ENCODE results near the gene DNER.
"Not testable (repeated sequence)": the region's sequence is repeated elsewhere in the genome, so short reads cannot be mapped to it uniquely, and the experiment has no call there.

The DNER gene

DNA sequence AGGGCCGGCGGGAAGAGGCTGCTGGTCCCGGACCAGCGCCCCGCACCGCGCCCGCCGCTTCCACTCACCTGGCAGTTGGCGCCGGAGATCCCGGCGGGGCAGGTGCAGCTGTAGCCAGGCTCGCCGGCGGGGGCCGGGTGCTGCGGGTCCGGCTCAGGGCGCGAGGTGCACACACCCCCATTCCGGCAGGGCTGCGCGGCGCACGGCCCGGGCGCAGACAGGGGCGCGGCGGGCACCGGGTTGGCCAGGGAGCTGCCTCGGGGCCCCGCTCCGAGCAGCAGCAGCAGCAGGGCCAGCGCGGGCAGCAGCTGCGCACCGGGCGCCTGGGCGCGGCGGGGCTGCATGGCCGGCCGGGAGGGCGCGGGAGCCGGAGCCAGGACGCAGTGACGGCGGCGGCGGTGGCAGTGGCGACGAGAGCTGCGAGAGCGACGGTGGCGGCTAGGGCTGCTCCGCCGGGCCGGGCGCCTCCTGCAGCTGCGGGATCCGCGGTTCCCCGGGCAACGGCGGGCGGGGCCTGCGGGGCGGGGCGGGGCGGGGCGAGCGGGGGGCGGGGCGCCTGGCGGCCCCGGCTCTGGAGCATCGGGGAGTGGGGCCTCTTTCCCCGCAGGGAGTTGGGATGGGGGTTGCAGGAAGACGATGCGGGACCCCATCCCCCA is at the start of gene DNER:
Gene DNER, minus strand, starts transcription at position 476 of the 656 bp plus-strand sequence. Its CDS starts 132 bp downstream, at position 344.
- no peak for DNase-seq (ENCODE audit: low read depth)

GRCh38 chr2:229761663-229762062 is 47.3 kb upstream of the DNER start:
- DNase-seq (ENCODE audit: low read depth) = no peak

- not testable (repeated sequence) for DNase-seq (ENCODE audit: low read depth)
Measured at GRCh38 chr2:229757462-229757861, 43.1 kb upstream of the DNER start.

DNA sequence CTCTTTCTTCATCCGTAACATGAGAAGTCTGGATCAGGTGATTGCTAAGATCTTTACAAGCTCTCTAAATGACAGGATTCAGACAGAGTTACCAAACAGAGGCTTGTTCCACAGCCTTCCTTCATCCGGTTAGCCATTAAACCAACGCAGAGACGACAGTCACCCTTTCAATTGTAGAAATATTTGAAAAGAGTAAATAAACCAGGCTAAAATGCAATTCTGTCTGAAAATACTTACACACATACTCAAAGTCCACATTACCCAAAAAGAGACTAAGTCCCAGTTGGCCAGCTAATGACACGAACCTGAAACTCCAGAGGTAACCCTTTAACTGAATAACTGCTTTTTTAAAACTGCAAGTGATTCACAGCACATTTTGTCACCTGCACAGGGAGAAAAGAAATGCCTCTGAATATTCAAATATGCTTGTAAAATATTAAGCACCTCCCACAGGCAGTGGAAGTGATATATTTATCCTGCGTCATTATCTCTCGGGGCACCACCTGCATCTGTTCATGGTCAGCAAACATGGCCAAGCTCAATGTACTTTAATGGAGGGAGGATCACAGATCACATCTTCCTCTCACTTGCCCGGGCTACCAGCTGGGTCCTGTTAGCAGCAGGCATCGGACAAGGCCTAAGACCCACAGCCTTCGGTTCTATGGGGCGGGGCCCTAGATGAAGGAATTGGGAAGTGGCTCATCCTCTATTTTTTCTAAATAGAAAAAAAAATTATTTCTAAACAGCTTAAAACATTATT is 38.8 kb upstream of the DNER start:
- DNase-seq (ENCODE audit: low read depth) = no peak

DNA sequence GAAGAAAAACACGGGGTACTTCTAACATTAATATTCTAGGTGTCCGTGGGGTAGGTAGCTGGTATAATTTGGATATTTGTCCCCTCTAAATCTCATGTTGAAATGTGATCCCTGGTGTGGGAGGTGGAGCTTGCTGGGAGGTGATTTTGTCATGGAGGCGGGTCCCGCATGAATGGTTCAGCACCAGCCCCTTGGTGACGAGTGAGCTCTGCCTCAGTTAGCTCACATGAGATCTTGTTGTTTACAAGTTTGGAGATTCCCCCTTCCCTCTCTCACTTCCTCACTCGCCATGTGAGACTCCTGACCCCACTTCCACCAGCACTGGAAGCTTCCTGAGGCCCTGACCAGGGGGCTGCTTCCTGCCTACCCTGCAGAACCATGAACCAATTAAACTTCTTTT is 35.4 kb upstream of the DNER start:
- DNase-seq (ENCODE audit: low read depth) = no peak

DNA sequence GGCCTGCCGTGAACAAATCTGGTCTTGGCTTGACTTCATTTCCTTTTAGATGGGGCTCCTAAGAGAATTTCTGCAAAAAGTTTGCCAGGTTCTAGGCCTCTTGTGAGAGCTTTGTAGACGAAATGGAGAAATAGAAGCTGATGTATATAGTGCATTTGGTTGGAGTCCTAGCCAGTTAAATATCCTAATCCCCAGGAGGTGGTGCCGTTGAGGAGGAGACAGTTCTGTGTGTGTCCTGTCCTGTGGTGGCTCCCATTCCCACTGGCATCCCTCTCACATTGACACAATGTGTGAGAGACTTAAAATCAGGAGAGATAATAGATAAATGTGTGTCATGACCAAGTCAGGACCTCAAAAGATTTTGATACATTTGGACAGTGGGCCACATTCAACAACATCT is 34.6 kb upstream of the DNER start:
- DNase-seq (ENCODE audit: low read depth) = no peak

DNA sequence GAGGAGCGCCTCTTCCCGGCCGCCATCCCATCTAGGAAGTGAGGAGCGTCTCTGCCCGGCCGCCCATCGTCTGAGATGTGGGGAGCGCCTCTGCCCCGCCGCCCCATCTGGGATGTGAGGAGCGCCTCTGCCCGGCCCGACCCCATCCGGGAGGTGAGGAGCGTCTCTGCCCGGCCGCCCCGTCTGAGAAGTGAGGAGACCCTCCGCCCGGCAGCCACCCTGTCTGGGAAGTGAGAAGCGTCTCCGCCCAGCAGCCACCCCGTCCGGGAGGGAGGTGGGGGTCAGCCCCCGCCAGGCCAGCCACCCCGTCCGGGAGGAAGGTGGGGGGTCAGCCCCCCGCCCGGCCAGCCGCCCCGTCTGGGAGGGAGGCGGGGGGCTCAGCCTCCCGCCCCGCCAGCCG is 28.3 kb upstream of the DNER start:
- not testable (repeated sequence) for DNase-seq (ENCODE audit: low read depth)

DNA sequence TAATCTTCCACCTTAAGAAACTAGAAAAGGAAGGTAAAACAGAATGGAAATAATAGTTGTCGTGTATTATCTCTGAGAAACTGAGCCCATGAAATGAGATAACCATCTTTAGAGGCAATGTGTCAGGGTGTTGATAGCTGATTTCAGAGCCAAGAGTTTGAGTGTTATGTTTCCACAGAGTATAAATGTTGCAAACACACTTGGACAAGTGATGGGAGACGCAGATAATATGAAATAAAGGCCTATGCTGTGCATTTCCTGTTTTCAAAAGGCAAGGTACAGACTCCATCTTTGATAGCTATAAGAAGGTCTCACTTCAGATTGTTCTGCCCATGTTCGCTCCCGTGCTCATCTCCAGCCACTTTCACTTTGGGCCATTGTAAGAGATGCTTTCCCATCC is 25.9 kb upstream of the DNER start:
- DNase-seq (ENCODE audit: low read depth) = no peak

DNA sequence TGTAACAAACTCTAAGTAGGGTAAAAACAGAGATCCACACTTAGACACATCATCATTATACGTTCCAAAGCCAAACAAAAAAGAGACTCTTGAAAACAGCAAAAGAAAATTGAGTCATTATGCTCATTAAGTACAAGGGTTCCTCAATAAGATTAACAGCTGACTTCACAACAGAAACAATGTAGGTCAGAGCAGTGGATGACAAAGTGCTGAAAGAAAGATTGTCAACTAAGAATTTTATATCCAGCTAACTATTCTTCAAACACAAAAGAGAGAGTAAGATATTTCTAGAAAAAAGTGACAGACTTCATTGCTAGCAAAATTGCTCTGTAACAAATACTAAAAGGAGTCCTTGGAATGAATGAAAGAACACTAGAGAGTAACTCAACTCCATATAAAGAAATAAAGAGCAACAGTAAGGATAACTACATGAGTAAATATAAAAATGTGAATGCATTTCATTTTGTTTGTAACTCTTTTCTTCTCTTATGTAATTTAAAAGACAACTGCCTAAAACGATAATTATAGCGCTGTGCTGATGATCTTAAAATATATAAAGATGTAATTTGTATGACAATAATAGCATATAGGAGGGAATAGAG is 23.8 kb upstream of the DNER start:
- no peak for DNase-seq (ENCODE audit: low read depth)

DNA sequence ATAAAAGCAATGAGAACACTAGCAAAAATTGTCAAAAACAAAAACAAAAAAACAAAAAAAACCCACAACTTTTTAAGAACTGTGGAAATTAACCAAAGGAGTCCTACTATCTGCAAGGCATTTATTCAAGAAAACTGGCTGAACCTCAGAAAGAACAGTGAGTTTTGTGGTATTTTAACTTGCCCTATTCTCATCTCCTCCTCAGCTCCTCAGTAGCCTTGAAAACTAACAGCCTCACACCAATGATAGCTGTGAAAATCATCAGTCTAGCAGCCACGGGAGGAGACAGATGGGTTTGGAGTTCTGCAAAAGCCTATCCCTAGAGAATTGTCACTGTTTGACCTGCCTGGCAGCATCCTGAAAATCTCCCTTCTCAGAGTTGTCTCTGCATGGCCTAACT is 20.1 kb upstream of the DNER start:
- no peak for DNase-seq (ENCODE audit: low read depth)

DNA sequence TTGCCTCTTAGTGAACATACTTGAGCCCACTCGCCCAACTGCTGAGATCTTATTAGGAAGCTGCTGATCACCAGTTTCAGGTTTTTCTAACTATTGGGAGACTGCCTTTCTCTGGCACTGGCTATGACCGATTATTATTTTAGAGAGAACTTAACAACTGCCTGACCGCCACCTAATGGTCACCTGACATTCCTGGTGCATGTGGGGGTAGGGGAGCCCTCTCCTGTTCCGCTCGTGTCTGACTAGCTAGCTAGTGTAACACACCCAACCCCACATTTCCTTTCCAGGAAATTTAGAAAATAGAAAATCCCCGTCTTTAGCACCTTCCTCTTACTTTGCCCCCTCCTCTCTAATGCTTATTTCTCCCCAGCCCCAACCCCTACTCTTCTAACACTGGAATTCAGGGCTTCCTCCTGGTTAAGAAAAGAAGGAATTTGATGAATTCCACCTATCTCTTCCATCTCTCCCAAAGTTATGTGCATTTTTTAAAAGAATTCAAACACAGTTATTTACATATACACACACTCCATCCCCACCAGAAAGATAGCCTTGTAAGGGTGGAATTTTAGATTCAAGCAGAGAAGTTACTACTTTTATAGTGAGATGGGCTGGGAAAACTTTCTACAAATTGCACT is 19.4 kb upstream of the DNER start:
- DNase-seq (ENCODE audit: low read depth) = no peak

GRCh38 chr2:229732897-229733296 is 18.5 kb upstream of the DNER start:
- DNase-seq (ENCODE audit: low read depth) = no peak

GRCh38 chr2:229731916-229732315 is 17.6 kb upstream of the DNER start:
- DNase-seq (ENCODE audit: low read depth) = no peak

- no peak for DNase-seq (ENCODE audit: low read depth)
Measured at GRCh38 chr2:229731363-229731762, 17.0 kb upstream of the DNER start.

GRCh38 chr2:229728370-229728769 is 14.0 kb upstream of the DNER start:
- no peak for DNase-seq (ENCODE audit: low read depth)

DNA sequence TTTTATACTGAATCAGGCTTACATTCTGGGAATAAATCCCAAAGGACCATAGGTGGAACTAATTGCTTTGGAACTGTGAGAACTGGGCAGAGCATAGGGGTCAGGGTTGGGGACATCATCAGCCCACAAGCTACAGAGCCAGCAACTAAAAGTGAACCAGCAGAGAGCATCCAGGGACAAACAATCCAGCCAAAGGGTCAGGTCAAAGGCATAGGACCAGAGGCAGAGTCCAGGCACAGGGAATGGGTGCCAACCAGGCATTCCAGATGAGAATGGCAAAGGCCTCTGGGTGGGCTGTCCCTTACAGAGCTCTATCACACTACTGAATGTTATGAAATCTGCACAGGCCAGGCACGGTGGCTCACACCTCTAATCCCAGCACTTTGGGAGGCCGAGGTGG is 12.3 kb upstream of the DNER start:
- no peak for DNase-seq (ENCODE audit: low read depth)

- DNase-seq (ENCODE audit: low read depth) = no peak
Measured at GRCh38 chr2:229725716-229726574, 11.6 kb upstream of the DNER start.

GRCh38 chr2:229723192-229723591 is 8.8 kb upstream of the DNER start:
- not testable (repeated sequence) for DNase-seq (ENCODE audit: low read depth)

- no peak for DNase-seq (ENCODE audit: low read depth)
Measured at GRCh38 chr2:229719926-229720647, 5.7 kb upstream of the DNER start.

- DNase-seq (ENCODE audit: low read depth) = no peak
Measured at GRCh38 chr2:229718057-229718456, 3.7 kb upstream of the DNER start.

- no peak for DNase-seq (ENCODE audit: low read depth)
Measured at GRCh38 chr2:229715895-229716507, 1.6 kb upstream of the DNER start.
